ENCODE measurements around the gene SSC4D.
A peak's percentile ranks its signal among the peaks of the same experiment; 100 is the strongest.

SSC4D gene

DNA sequence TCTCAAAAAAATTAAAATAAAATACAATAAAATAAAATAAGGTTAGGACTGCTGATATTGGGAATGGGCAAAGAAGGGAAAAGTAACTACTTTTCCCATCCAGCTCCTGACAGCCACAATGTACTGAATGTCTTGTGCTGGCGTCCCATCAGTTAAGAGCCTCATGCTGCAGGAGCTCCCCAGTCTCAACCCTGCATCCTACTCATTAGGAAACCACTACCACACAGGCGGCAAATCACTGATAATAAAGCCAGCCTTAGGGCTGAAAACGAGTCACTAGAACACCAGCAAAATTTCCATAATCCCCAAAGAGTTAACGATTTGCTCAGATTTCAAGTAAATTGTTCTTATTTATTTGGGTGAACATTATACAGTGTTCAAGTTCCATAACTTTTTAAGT, 55.0 kb downstream of the SSC4D start:
- DNase-seq (ENCODE audit: low read depth) = no peak

DNA sequence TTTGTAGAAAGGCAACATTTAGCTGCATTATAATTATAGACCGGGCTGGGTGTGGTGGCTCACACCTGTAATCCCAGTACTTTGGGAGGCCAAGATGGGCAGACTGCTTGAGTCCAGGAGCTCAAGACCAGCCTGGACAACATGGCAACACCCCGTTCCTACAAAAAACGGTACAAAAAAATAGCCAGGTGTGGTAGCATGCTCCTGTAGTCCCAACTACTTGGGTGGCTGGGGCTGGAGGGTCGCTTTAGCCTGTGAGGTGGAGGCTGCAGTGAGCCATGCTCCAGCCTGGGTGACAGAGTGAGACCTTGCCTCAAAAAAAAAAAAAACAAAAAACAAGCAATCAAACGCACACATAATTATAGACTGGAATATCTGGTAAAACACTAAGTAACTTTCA, 55.8 kb downstream of the SSC4D start:
- no peak for DNase-seq (ENCODE audit: low read depth)

DNA sequence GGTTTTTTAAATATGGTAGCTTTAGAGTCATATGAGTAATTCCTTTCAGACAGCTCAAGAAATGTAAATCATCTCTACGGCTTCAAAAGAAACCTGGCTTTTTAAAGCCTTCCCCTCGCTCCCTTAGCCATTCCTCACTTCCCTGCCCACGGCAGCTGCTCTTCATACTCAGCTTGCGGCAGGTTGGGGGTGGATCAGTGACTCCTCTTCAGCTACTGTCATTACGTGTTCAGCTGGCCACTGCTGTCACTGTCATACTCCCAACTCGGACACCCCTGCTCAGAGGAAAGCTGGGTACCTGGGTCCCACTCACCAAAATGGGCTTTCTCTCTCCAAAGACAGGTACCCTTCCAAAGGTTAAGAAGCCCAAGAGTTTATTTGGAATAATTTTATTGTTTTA, 57.3 kb downstream of the SSC4D start:
- peak; percentile 72 for DNase-seq (ENCODE audit: low read depth)

DNA sequence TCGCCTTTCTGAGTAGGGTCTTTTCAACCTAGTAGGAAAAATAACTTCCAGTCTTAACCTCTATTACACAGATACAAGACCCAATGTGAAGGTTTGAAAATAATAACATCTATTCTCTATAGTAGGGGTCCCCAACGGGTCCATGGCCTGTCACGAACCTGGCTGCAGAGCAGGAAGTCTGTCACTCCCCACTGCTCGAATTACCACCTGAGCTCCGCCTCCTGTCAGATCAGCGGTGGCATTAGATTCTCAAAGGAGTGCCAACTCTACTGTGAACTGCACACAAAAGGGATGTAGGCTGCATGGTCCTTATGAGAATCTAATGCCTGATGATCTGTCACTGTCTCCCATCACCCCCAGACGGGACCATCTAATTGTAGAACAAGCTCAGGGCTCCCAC, 58.1 kb downstream of the SSC4D start:
- DNase-seq (ENCODE audit: low read depth) = no peak

DNA sequence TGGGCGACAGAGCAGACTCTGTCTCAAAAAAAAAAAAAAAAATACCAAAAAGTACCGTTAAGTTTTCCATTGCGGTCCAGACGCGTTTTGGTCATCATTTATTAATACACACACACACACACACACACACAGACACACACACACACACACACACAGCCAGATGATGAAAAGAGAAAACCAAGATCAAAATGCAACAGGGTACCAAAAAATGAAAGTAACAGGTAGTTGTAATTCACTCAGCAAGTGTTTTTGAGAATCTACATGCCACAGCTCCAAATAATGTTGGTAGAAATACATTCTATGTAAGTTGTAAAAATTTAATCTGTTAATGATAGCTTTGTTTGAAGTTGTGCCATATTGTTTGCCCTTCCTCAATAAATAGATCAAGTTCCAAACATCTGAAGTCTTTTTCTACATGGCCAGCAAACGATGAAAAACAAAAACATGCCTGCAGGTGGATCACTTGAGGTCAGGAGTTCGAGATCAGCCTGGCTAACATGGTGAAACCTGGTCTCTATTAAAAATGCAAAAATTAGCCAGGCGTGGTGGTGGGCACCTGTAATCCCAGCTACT, 60.1 kb downstream of the SSC4D start:
- DNase-seq (ENCODE audit: low read depth) = no peak

DNA sequence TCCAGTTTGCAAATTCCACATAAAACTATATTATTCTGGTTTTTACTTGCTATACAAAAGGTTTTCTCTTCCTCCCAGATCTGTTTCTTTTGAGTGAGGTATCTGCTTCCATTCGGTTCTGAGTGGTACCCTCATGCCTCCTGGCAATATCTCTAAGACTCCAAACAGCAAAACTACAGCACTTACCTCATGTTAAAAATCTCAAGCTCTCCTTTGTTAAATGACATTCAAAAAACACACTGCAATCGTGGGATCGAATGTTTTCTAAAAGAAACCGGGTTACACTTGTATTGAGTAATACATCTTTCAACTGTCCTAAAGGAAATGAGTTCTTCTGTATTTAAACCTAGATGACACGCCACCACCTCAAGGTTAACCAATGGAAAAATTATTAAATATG, 61.8 kb downstream of the SSC4D start:
- no peak for DNase-seq (ENCODE audit: low read depth)

DNA sequence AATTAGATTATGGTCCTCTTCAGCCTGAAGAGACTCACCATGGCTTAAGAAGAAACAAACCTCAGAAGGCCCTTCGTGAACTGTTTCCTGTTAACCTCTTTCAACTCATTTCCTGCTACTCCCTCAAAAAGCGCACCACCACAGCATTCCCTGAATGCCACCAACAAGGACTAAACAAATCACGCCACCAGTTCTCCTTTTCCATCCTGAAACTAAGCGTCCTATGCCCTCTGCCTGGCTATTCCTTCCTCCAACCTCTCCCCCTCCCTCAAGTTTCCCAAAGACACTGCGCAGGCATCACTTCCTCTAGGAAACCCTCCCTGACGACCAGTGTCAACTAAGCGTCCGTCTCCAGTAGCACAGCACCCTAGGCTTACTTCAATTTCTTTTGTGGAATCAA, 62.7 kb downstream of the SSC4D start:
- no peak for DNase-seq (ENCODE audit: low read depth)

DNA sequence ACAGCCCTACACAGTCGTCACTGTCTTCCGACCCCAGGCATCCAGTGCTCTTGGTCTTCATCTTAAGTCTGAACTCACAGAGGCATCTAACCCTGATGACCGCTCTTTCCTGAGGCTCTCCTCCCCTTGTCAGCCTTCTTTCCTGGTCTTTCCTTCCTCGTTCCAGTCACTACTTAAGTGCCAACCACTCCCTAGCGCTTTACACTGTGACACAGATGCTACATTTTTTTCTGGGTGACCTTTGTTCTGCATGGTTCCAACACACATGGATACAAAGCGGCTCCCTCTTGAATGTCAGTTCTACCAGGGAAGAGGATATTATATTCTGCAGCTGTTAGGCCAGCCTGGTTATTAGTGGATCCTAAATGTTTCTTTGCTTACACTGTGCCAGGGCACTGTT, 63.4 kb downstream of the SSC4D start:
- no peak for DNase-seq (ENCODE audit: low read depth)

DNA sequence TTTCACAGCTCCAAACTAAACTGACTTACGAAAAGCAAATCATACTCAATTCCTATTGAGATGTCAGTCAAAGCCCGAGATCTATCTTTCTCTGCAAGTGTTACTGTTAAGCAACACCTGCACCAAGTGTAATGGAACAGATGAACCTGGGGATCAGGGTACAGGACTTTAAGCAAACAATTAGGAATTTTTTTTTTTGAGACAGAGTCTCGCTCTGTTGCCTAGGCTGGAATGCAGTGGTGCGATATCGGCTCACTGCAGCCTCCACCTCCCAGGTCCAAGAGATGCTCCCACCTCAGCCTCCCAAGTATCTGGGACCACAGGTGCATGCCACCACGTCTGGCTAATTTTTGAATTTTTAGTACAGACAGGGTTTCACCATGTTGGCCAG, 65.6 kb downstream of the SSC4D start:
- DNase-seq (ENCODE audit: low read depth) = no peak

DNA sequence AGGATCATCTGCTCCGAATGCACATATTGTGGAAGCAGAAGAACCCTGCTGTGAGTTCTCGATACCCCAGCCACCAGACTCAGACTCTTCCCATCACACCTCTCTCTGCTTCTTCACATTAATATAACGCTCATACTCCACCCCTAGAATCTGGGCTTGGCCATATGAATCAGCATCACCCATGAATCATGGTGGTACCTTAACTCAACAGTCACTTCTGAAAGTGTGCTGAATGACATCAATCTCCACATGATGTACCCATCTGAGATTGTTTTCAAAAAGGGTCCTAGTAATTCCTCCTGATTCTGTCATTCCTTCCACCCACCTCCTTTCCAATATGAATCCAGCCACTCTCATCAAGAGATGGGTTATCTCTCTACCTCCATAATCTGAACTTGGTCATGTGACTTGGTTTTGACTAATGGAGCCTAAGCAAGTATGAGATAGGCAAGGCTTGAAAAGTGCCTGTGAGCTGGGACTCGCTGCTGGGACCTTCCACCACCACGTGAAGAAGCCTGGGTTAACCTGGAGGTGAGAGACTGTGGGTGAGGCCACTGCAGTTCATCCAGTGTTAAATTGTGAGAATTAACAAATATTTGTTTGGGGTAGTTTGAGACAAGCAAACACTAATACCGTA, 66.1 kb downstream of the SSC4D start:
- DNase-seq (ENCODE audit: low read depth) = no peak

DNA sequence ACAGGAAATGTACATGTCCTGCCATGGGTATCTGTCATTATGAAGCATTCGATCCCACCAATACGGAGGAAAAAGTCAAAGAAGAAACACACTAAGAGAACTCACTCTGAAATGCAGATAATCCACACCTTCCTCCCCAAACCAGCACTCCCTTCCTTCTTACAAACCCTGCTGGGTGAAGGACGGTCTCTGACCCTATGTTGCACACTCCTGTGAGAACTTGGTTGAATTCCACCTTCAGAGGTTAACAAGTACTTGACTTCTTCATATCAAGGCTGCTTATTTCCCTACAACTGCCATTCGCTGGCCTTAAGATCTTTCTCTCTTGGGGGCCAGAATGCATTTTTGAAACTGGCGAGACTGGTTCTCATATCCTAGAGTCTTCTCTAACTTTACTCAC, 67.3 kb downstream of the SSC4D start:
- DNase-seq (ENCODE audit: low read depth) = no peak

DNA sequence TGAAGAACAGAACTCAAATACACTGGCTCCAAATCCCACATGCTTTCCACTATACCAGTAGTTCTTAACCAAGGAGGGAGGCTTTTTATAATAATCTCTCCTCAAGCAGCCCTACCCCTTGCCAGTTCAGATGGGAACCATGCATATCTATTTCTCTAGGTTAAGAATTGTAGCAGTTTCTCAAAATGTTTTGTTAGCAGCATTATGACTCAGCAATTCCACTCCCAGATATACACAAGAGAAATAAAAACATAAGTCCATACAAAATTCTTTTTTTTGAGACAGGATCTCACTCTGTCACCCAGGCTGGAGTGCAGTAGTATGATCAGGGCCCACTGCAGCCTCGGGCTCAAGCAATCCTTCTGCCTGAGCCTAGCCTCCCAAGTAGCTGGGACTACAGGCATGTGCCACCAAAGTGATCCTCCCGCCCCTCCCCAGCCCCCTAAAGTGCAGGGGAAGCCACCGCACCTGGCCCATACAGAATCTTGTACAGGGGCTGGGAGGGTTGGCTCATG, 68.8 kb downstream of the SSC4D start:
- peak; percentile 78 for DNase-seq (ENCODE audit: low read depth)

Data from amniotic epithelial cell (primary cell).